HepG2 (cell line): ENCODE data around the gene FMO2. TPM values are rescaled to one million over a fixed set of nuclear protein-coding genes. Genes with fewer than 3 reads are reported as not detected.

Experiments used
- ATAC-seq: fragments of 200-7000 bp; cut with Tn5 transposase; 3 replicates; pipeline ENCODE4 v1.9.1; 2020; ENCODE audit warnings: mild to moderate bottlenecking, moderate library complexity
- BruUV-seq: library from RNA; stranded (reverse); fragments of 400-500 nt; replicated peaks from 2 replicates; lab custom pipeline; 2021; lab: Mats Ljungman, UMichigan
- CTCF ChIA-PET: fragments of 300-600 bp; formaldehyde crosslinking; extraction: SDS; loops from one replicate; lab custom pipeline; 2021; ENCODE audit warnings: low total read pairs, inconsistent platforms, low intra/inter-chr PET ratio; lab: Yijun Ruan, JAX
- POLR2A ChIA-PET: fragments of 350-600 bp; sonication (Branson Sonifier 250); formaldehyde crosslinking; loops from one replicate; lab custom pipeline; 2020; ENCODE audit warnings: antibody characterized with exemption, inconsistent platforms; lab: Yijun Ruan, JAX
- DNase-seq: peaks from one replicate; pipeline ENCODE4 v3.0.0-alpha.2; 2015; ENCODE audit warnings: low spot score
- FAIRE-seq: peaks from 3 replicates; lab custom pipeline; 2011; peaks lifted over from hg19 to GRCh38; lab: Jason Lieb, UNC
- H2AFZ ChIP-seq: one replicate; pipeline ENCODE4 v1.6.1; 2011; ENCODE audit warnings: low read length, inconsistent platforms
- H3K27ac ChIP-seq: fragments of 300-600 bp; 3 replicates; pipeline ENCODE4 v1.8.0; 2011; ENCODE audit warnings: mixed run types, mild to moderate bottlenecking, mixed read lengths, low read length, inconsistent platforms; ENCODE audit not compliant: insufficient read depth; ENCODE audit errors: extremely low read length
- H3K27me3 ChIP-seq, 2 experiments: fragments of 200-600 bp in 1 of 2; 2 replicates in 1 of 2; 3 replicates in 1 of 2; pipeline versions ENCODE4 v1.6.0 to v1.8.0; 2011; ENCODE audit warnings: low read length in 2 of 2, mild to moderate bottlenecking in 2 of 2, moderate library complexity in 2 of 2, inconsistent platforms in 1 of 2; ENCODE audit not compliant: insufficient read depth in 2 of 2, control insufficient read depth in 1 of 2
- H3K36me3 ChIP-seq, 2 experiments: fragments of 200-600 bp in 1 of 2; replicated peaks in 1 of 2; 2 replicates in 1 of 2; 3 replicates in 1 of 2; pipeline versions ENCODE4 v1.5.1 to v1.8.0; 2011; ENCODE audit warnings: low read length in 2 of 2, inconsistent platforms in 1 of 2; ENCODE audit not compliant: insufficient read depth in 2 of 2, control insufficient read depth in 1 of 2
- H3K4me1 ChIP-seq: 2 replicates; pipeline ENCODE4 v1.5.1; 2012; ENCODE audit warnings: low read length, inconsistent platforms; ENCODE audit not compliant: insufficient read depth
- H3K4me2 ChIP-seq: 2 replicates; pipeline ENCODE4 v1.6.0; 2011; ENCODE audit warnings: low read depth, low read length, inconsistent platforms
- H3K4me3 ChIP-seq, 3 experiments: fragments of 200-600 bp in 1 of 3; sonication (generic), shearing (Covaris generic) in 1 of 3; replicated peaks in 1 of 3; 2 replicates each; pipeline ENCODE4 v1.5.1; 2011 to 2016; ENCODE audit warnings: low read length in 3 of 3, inconsistent platforms in 2 of 3, low read depth in 2 of 3, mild to moderate bottlenecking in 2 of 3, control low read depth in 1 of 3, mixed read lengths in 1 of 3; ENCODE audit not compliant: insufficient read depth in 1 of 3
- H3K79me2 ChIP-seq: one replicate; pipeline ENCODE4 v1.6.1; 2011; ENCODE audit warnings: low read length, inconsistent platforms; ENCODE audit not compliant: insufficient read depth
- H3K9ac ChIP-seq: 2 replicates; pipeline ENCODE4 v1.6.0; 2011; ENCODE audit warnings: mild to moderate bottlenecking, low read depth, low read length, inconsistent platforms; ENCODE audit not compliant: insufficient read depth
- H3K9me3 ChIP-seq: 2 replicates; pipeline ENCODE4 v1.5.1; 2012; ENCODE audit warnings: mild to moderate bottlenecking, low read length
- H4K20me1 ChIP-seq: 2 replicates; pipeline ENCODE4 v1.6.0; 2011; ENCODE audit warnings: inconsistent platforms, mild to moderate bottlenecking, low read length, moderate library complexity; ENCODE audit not compliant: insufficient read depth
- BCL6 ChIP-seq: IDR thresholded peaks from 2 replicates; pipeline ENCODE4 v1.6.1; 2016; ENCODE audit warnings: missing genetic modification reagents, missing compliant biosample characterization
- CTCF ChIP-seq: sonication (generic); formaldehyde crosslinking; IDR thresholded peaks from 2 replicates; pipeline ENCODE4 v1.5.0; 2020; ENCODE audit warnings: mild to moderate bottlenecking, missing genetic modification reagents, moderate library complexity
- POLR2AphosphoS5 ChIP-seq: IDR thresholded peaks from 2 replicates; pipeline ENCODE4 v1.6.1; 2012; ENCODE audit warnings: low read depth, low read length
- SMC3 ChIP-seq: IDR thresholded peaks from 2 replicates; pipeline ENCODE4 v1.6.1; 2011; ENCODE audit warnings: low read length, improper control_type of control experiment
- STAG1 ChIP-seq: sonication (generic); formaldehyde crosslinking; IDR thresholded peaks from 2 replicates; pipeline ENCODE4 v1.4.0; 2020; ENCODE audit warnings: missing genetic modification reagents
- TEAD3 ChIP-seq: optimal IDR thresholded peaks from 2 replicates; pipeline ENCODE3; 2016; ENCODE audit warnings: borderline replicate concordance
- ZNF138 ChIP-seq: sonication (generic); formaldehyde crosslinking; IDR thresholded peaks from 2 replicates; pipeline ENCODE4 v1.5.0; 2020; ENCODE audit warnings: mild to moderate bottlenecking, low read depth, missing genetic modification reagents
- WGBS: methylation state at CpG from one replicate; pipeline ENCODE4 v1.1.6; 2017; ENCODE audit warnings: low lambda C conversion rate; 5-methylcytosine and 5-hydroxymethylcytosine counted together
- in situ Hi-C: cut with HindIII; loops from 2 replicates; pipeline ENCODE4 v1.10.0; 2017; ENCODE audit warnings: low pct_unique_long_range_greater_than_20kb; ENCODE audit not compliant: extremely low pct_ligation_motif_present
- intact Hi-C: fragments of 100-400 bp; cut with micrococcal nuclease; formaldehyde crosslinking; loops from one replicate; pipeline ENCODE4 v1.10.0; 2022; ENCODE audit not compliant: unreplicated experiment
- polyA plus RNA-seq, 8 experiments: library from polyadenylated mRNA; depleted of rRNA in 3 of 8; stranded (reverse) in 7 of 8; unstranded in 1 of 8; fragments of >200 nt; fragmentation: Illumina TruSeq in 4 of 8; extraction: Trizol in 4 of 8; gene quantifications; 2 replicates each; pipeline versions ENCODE4 v1.2.1 to v1.2.3, GENCODE V29; 2011 to 2016; ENCODE audit warnings: low read depth in 4 of 8, missing spikeins in 1 of 8, mixed read lengths in 1 of 8; ENCODE audit not compliant: insufficient read depth in 1 of 8
- total RNA-seq, 5 experiments: library from RNA; depleted of rRNA; stranded (reverse); fragments of >200 nt; fragmentation: Illumina TruSeq; extraction: Trizol; gene quantifications; 2 replicates each; pipeline ENCODE4 v1.2.3, GENCODE V29; 2016; ENCODE audit warnings: low read depth in 1 of 5

FMO2 gene
- total and polyA plus RNA-seq, 2 of the 13 experiments (the other 11 are each of a cell fraction or from before 2014, with no cell fraction given): not detected

- Histone ChIP-seq H2AFZ (no peak overlapping the region), H3K79me2 (no peaks in the 10 kb centered on the region), H3K9ac (no peak overlapping the region), H4K20me1 (no peaks in the 10 kb centered on the region), H3K27me3 (peaks cover 0 to 8% of the 10 kb centered on the region in 2 experiments; a peak in 2 of 5 replicates), H3K4me1 (no peaks in the 10 kb centered on the region), H3K4me2 (no peak overlapping the region), H3K9me3 (no peaks in the 10 kb centered on the region), H3K27ac (no peak overlapping the region), H3K4me3 (no peak overlapping the region), H3K36me3 (no peaks in the 10 kb centered on the region)
- in situ Hi-C loops: no loop called here
- no TSS peak for BruUV-seq
- WGBS: 33% methylated on average over 6 of the region's 6 CpGs
- TF ChIP-seq SMC3 (peak; percentile 33; the same call in 1 of the 2 replicates), TEAD3 (CRISPR knock-in tag) (peak; percentile 58), POLR2AphosphoS5 (no peak), ZNF138 (CRISPR knock-in tag) (no peak), BCL6 (peak; percentile 53), CTCF (peak; percentile 71), STAG1 (CRISPR knock-in tag) (peak; percentile 41)
- POLR2A ChIA-PET: no interaction called here
- peak; percentile 92 for ATAC-seq
- peak; percentile 25 for DNase-seq
- intact Hi-C loops: loop anchor here (1.0 kb wide), 2 partner anchors 69 to 160 kb away; partner anchors contain the start of gene FMO4
- FAIRE-seq: peak; percentile 79
- CTCF ChIA-PET: interaction anchor here (1.8 kb wide), 1 partner anchor 68 kb away, joined by 7 read pairs; the partner anchor contains the start of gene FMO4
These were observed 60.5 kb downstream of the FMO2 start for GRCh38 chr1:171245458-171246064.
